ENCODE measurements around the gene CLRN3. TPM values are rescaled to one million over a fixed set of nuclear protein-coding genes. Genes with fewer than 3 reads are reported as not detected.

The CLRN3 gene
- polyA plus RNA-seq, 2 of the 4 experiments (the other 2 are of a cell fraction) = 0.08 TPM; not detected in 1

GRCh38 chr10:127871631-127872010, 21.1 kb downstream of the CLRN3 start:
- ChIA-PET CTCF (interaction anchor here (1.1 to 1.4 kb wide), 2 partner anchors 18 to 196 kb away, joined by 3 to 6 read pairs; no protein-coding TSS in a partner anchor), POLR2A (no interaction called here)
- no peak for ATAC-seq
- H3K4me2 ChIP-seq = no peak overlapping the region
- no peak for FAIRE-seq
- no peaks in the 10 kb centered on the region for H3K4me1 ChIP-seq
- no peak overlapping the region for H3K27ac ChIP-seq
- H3K4me3 ChIP-seq = no peak overlapping the region
- WGBS (ENCODE audit: missing lambda C conversion rate) = 31% methylated on average over 4 of the region's 7 CpGs
- TF ChIP-seq CEBPB (IDR thresholded peaks at IDR 0.05) (no peak), FOSL2 (IDR thresholded peaks at IDR 0.05) (no peak), FOSL2 (CRISPR knock-in tag; IDR thresholded peaks at IDR 0.05) (no peak), ZC3H11A (IDR thresholded peaks at IDR 0.05) (no peak), SMC3 (IDR thresholded peaks at IDR 0.05) (no peak), RNF2 (IDR thresholded peaks at IDR 0.05; ENCODE audit: borderline replicate concordance, low read depth) (no peak), HOXA7 (CRISPR knock-in tag; IDR thresholded peaks at IDR 0.05) (no peak), GATA3 (IDR thresholded peaks at IDR 0.05; ENCODE audit: borderline replicate concordance) (no peak)
- TF ChIP-seq, protein P1, sequence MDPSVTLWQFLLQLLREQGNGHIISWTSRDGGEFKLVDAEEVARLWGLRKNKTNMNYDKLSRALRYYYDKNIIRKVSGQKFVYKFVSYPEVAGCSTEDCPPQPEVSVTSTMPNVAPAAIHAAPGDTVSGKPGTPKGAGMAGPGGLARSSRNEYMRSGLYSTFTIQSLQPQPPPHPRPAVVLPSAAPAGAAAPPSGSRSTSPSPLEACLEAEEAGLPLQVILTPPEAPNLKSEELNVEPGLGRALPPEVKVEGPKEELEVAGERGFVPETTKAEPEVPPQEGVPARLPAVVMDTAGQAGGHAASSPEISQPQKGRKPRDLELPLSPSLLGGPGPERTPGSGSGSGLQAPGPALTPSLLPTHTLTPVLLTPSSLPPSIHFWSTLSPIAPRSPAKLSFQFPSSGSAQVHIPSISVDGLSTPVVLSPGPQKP (IDR thresholded peaks at IDR 0.05; ENCODE audit: low read depth, low read length) = no peak
- DNase-seq (ENCODE audit: low read depth in 1 of 2, low spot score in 1 of 2) = no peak
- peaks cover 2% of the 10 kb centered on the region; the same call in 2 of the 3 replicates for H3K9me3 ChIP-seq

DNA sequence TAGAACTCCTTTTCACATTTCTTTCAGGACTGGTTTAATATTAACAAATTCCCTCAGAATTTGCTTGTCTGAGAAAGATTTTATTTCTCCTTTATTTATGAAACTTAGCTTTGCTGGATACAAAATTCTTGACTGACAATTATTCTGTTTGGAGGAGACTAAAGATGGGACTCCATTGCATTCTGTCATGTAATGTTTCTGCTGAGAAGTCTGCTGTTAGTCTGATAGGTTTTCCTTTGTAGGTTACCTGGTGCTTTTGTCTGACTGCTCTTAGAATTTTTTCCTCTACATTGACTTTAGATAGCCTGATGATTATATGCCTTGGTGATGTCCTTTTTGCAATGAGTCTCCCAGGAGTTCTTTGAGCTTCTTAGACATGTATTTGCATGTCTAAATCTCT, 23.4 kb downstream of the CLRN3 start:
- no peak overlapping the region for H3K4me3 ChIP-seq
- no peak for ATAC-seq
- ChIA-PET POLR2A (no interaction called here), CTCF (interaction anchor here (0.9 to 3.1 kb wide), 2 partner anchors 15 to 38 kb away, joined by 3 to 12 read pairs; partner anchors contain the start of gene PTPRE)
- peaks cover 2% of the 10 kb centered on the region; the same call in 2 of the 3 replicates for H3K9me3 ChIP-seq
- H3K27ac ChIP-seq = no peak overlapping the region
- H3K4me1 ChIP-seq = no peaks in the 10 kb centered on the region
- FAIRE-seq = no peak
- no peak for DNase-seq (ENCODE audit: low read depth in 1 of 2, low spot score in 1 of 2)
- no peak overlapping the region for H3K4me2 ChIP-seq
- TF ChIP-seq RAD21 (conservative IDR thresholded peaks at IDR 0.05 in 1 of 2, IDR thresholded peaks at IDR 0.05 in 1 of 2) = no peak
- no peak for TF ChIP-seq ATOH8 (CRISPR knock-in tag; IDR thresholded peaks at IDR 0.05; ENCODE audit: low read depth)
- no peak for TF ChIP-seq TP53 (CRISPR knock-in tag; IDR thresholded peaks at IDR 0.05)
- TF ChIP-seq NFE2L2 (conservative IDR thresholded peaks at IDR 0.05; ENCODE audit: low read length) = no peak
- no peak for TF ChIP-seq E2F6 (IDR thresholded peaks at IDR 0.05; ENCODE audit: borderline replicate concordance, low read depth)
- no peak for TF ChIP-seq ZSCAN20 (CRISPR knock-in tag; IDR thresholded peaks at IDR 0.05)
- TF ChIP-seq FOSL2 (IDR thresholded peaks at IDR 0.05) = no peak
- no peak for TF ChIP-seq FOSL2 (CRISPR knock-in tag; IDR thresholded peaks at IDR 0.05)
- TF ChIP-seq, protein P2, sequence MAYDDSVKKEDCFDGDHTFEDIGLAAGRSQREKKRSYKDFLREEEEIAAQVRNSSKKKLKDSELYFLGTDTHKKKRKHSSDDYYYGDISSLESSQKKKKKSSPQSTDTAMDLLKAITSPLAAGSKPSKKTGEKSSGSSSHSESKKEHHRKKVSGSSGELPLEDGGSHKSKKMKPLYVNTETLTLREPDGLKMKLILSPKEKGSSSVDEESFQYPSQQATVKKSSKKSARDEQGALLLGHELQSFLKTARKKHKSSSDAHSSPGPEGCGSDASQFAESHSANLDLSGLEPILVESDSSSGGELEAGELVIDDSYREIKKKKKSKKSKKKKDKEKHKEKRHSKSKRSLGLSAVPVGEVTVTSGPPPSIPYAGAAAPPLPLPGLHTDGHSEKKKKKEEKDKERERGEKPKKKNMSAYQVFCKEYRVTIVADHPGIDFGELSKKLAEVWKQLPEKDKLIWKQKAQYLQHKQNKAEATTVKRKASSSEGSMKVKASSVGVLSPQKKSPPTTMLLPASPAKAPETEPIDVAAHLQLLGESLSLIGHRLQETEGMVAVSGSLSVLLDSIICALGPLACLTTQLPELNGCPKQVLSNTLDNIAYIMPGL (CRISPR knock-in tag; IDR thresholded peaks at IDR 0.05; ENCODE audit: borderline replicate concordance) = no peak
- no peak for TF ChIP-seq POLR2AphosphoS2 (conservative IDR thresholded peaks at IDR 0.05; ENCODE audit: low read length)
- no peak for TF ChIP-seq HEYL (CRISPR knock-in tag; IDR thresholded peaks at IDR 0.05)
- no peak for TF ChIP-seq ZC3H11A (IDR thresholded peaks at IDR 0.05)
- TF ChIP-seq, protein P3, sequence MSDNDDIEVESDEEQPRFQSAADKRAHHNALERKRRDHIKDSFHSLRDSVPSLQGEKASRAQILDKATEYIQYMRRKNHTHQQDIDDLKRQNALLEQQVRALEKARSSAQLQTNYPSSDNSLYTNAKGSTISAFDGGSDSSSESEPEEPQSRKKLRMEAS (IDR thresholded peaks at IDR 0.05) = no peak
- TF ChIP-seq, protein P1 (IDR thresholded peaks at IDR 0.05; ENCODE audit: low read depth, low read length) = no peak
- TF ChIP-seq HOXB13 (CRISPR knock-in tag; IDR thresholded peaks at IDR 0.05; ENCODE audit: low read depth) = no peak
- no peak for TF ChIP-seq SREBF2 (IDR thresholded peaks at IDR 0.05)
- TF ChIP-seq, protein P4, sequence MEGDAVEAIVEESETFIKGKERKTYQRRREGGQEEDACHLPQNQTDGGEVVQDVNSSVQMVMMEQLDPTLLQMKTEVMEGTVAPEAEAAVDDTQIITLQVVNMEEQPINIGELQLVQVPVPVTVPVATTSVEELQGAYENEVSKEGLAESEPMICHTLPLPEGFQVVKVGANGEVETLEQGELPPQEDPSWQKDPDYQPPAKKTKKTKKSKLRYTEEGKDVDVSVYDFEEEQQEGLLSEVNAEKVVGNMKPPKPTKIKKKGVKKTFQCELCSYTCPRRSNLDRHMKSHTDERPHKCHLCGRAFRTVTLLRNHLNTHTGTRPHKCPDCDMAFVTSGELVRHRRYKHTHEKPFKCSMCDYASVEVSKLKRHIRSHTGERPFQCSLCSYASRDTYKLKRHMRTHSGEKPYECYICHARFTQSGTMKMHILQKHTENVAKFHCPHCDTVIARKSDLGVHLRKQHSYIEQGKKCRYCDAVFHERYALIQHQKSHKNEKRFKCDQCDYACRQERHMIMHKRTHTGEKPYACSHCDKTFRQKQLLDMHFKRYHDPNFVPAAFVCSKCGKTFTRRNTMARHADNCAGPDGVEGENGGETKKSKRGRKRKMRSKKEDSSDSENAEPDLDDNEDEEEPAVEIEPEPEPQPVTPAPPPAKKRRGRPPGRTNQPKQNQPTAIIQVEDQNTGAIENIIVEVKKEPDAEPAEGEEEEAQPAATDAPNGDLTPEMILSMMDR (IDR thresholded peaks at IDR 0.05) = no peak
- no peak for TF ChIP-seq SMC3 (IDR thresholded peaks at IDR 0.05)

Measured in A549 (cell line).